Lower lobe of right lung (tissue), 2 donors: ENCODE data around the gene DAAM2. TPM values are rescaled to one million over a fixed set of nuclear protein-coding genes. Genes with fewer than 3 reads are reported as not detected.

ENCODE experiments used
- ATAC-seq, 2 donors: fragments of 200-7000 bp; cut with Tn5 transposase; one replicate each; pipeline ENCODE4 v1.9.1; 2020 to 2022; ENCODE audit warnings: mild to moderate bottlenecking in 2 of 2, moderate library complexity in 2 of 2
- DNase-seq: peaks from one replicate; pipeline ENCODE4 v3.0.0-alpha.2; 2020
- H3K27ac ChIP-seq: fragments of 200-600 bp; one replicate; pipeline ENCODE4 v1.8.0; 2022
- H3K27me3 ChIP-seq: fragments of 200-600 bp; one replicate; pipeline ENCODE4 v1.8.0; 2022; ENCODE audit warnings: low read depth
- H3K36me3 ChIP-seq: fragments of 200-600 bp; one replicate; pipeline ENCODE4 v1.8.0; 2022; ENCODE audit warnings: mild to moderate bottlenecking
- H3K4me1 ChIP-seq: fragments of 200-600 bp; one replicate; pipeline ENCODE4 v1.8.0; 2022
- H3K4me3 ChIP-seq: fragments of 200-600 bp; one replicate; pipeline ENCODE4 v1.8.0; 2022; ENCODE audit warnings: mild to moderate bottlenecking
- H3K9me3 ChIP-seq: fragments of 200-600 bp; one replicate; pipeline ENCODE4 v1.8.0; 2022
- intact Hi-C: fragments of 100-400 bp; cut with DNase I; formaldehyde crosslinking; loops from one replicate; pipeline ENCODE4 v1.11.0; 2022
- total RNA-seq: library from RNA; stranded (reverse); fragmentation: NEBNext Ultra II Directional; extraction: Animal tissue kit (Norgen Biotek cat#: 25700); gene quantifications from one replicate; pipeline ENCODE4 v1.2.1, GENCODE V29; 2021
- TF ChIP-seq, protein P1 (sequence below): fragments of 200-600 bp; IDR thresholded peaks from one replicate; pipeline ENCODE4 v1.8.0; 2022; ENCODE audit warnings: antibody characterized with exemption, mild to moderate bottlenecking
- donor health status: DM: no; HTN: yes; CAD: no; lungs with severe emphysema.

Gene DAAM2
- total RNA-seq, 1 donor from 2014 or later: 29.0 TPM

- H3K4me1 ChIP-seq: no peaks in the 10 kb centered on the region
- H3K27ac ChIP-seq: no peak overlapping the region
- ATAC-seq (no peak), DNase-seq (no peak)
- H3K27me3 ChIP-seq: no peaks in the 10 kb centered on the region
- no peak overlapping the region for H3K4me3 ChIP-seq
- intact Hi-C loops: no loop called here
- TF ChIP-seq, protein P1, sequence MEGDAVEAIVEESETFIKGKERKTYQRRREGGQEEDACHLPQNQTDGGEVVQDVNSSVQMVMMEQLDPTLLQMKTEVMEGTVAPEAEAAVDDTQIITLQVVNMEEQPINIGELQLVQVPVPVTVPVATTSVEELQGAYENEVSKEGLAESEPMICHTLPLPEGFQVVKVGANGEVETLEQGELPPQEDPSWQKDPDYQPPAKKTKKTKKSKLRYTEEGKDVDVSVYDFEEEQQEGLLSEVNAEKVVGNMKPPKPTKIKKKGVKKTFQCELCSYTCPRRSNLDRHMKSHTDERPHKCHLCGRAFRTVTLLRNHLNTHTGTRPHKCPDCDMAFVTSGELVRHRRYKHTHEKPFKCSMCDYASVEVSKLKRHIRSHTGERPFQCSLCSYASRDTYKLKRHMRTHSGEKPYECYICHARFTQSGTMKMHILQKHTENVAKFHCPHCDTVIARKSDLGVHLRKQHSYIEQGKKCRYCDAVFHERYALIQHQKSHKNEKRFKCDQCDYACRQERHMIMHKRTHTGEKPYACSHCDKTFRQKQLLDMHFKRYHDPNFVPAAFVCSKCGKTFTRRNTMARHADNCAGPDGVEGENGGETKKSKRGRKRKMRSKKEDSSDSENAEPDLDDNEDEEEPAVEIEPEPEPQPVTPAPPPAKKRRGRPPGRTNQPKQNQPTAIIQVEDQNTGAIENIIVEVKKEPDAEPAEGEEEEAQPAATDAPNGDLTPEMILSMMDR: no peak
- H3K36me3 ChIP-seq: peaks cover 49% of the 10 kb centered on the region
- no peaks in the 10 kb centered on the region for H3K9me3 ChIP-seq
These were observed 109.5 kb downstream of the DAAM2 start for GRCh38 chr6:39901670-39902069.

DNA sequence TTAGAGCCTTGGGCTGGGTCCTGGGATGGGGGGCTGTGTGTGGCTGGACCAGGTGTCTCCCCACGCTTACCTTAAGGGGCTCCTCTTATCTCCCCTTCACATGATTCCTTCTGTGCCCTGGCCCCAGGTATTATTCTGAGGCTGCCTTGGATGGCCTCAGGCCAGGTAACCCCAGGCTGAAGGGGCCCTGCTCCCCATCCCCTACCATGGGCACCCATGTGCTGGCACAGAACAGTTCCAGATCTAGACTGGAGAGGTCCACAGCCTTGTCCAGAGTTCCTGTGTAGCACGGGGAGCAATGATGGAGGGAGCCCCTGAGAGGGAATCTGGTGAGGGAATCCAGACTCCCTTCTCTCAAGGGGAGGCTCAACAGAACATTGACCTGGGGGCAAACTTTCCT lies 110.0 kb downstream of the DAAM2 start:
- intact Hi-C loops: no loop called here
- DNase-seq (no peak), ATAC-seq (no peak)
- TF ChIP-seq, protein P1: no peak
- Histone ChIP-seq H3K36me3 (peaks cover 49% of the 10 kb centered on the region), H3K27ac (no peak overlapping the region), H3K4me1 (no peaks in the 10 kb centered on the region), H3K9me3 (no peaks in the 10 kb centered on the region), H3K27me3 (no peaks in the 10 kb centered on the region), H3K4me3 (no peak overlapping the region)

DNA sequence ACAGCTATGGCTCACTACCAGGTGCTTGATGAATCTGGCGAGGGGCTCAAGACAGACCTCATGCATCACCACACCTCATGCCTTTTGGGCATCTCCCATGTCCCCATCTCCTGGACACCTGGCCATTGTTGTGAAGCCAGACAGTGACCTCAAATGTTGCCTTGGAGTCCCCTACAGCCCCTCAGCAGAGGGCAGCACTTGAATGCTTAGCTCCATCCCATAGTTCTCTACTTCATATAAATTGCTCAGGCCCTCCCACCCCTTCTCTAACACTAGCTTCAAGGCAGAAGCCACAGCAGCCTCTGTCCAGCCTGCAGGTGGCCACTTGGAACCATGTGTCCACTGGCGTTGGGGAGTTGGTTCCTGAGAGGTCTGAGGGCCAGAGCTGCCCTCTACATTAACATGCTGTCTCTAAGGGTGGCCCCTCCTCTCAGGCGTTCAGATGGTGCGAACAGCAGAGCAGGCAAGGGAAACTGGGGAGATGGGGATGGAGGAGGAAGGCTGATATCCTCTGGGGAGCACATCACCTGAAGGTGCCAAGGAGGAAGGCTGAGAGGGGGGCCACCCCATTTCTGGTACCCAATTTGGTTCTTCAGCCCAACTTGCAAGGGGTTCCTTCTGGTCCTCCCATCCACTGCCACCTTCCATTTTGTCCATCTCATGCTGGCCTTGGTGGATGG lies 110.8 kb downstream of the DAAM2 start:
- intact Hi-C loops: no loop called here
- TF ChIP-seq, protein P1: no peak
- H3K4me1 ChIP-seq: no peaks in the 10 kb centered on the region
- H3K4me3 ChIP-seq: no peak overlapping the region
- DNase-seq: no peak
- H3K9me3 ChIP-seq: no peaks in the 10 kb centered on the region
- ATAC-seq: no peak
- H3K36me3 ChIP-seq: peaks cover 52% of the 10 kb centered on the region
- no peak overlapping the region for H3K27ac ChIP-seq
- H3K27me3 ChIP-seq: no peaks in the 10 kb centered on the region

DNA sequence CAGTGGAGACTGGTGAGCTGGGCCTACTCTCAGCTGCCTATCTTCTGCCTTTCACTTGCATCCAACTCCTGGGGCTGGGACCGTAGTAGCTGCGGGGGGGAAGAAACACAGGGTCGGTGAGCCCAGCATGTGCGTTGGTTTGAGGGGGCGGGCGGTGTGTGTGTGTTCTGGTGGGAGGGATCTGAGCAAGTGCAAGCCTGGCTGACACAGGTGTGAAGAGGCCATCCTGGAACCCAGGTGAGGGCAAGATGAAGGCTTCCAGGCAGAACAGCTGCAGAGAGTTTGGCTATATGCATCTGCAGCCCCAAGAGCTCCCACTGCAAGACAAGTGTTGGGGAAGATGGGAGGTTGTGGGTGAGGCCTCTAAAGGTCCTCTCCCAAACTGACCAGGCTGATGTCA lies 111.5 kb downstream of the DAAM2 start:
- peaks cover 59% of the 10 kb centered on the region for H3K36me3 ChIP-seq
- ATAC-seq (no peak), DNase-seq (no peak)
- H3K27ac ChIP-seq: no peak overlapping the region
- no peaks in the 10 kb centered on the region for H3K4me1 ChIP-seq
- no peak overlapping the region for H3K4me3 ChIP-seq
- H3K27me3 ChIP-seq: no peaks in the 10 kb centered on the region
- H3K9me3 ChIP-seq: no peaks in the 10 kb centered on the region
- TF ChIP-seq, protein P1: no peak
- intact Hi-C loops: no loop called here

DNA sequence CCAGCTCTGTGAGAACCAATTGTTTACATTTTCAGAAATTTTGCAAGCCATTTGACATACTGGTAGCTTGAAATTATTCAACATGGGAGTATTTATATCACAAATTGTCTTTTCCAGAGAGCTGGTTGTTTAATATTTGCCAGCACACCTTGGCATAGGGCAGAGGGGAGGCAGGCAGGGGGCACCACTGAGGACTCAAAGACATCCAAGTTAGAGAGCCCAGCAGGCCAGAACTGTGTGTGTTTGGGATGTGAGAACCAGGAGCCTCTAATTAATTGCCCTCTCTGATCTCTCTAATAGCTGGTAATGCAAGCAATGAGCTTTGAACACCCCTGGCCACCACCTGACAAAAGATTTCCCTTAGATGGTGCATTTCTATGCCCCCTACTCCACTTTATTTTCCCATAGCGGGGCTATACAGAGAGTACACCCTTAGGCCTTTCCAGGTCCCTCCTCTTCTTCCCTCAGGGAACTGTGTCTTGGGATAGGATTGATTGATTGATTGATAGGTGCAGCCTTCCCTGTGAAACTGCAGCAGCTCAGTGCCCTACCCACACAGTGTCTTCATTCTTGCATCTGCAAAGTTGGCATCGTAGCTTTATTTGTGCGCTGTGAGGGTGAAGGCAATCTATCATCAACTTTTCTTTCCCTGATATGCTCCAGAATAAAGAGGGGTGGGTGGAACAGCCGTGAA lies 112.9 kb downstream of the DAAM2 start:
- intact Hi-C loops: no loop called here
- Histone ChIP-seq H3K27me3 (no peaks in the 10 kb centered on the region), H3K9me3 (no peaks in the 10 kb centered on the region), H3K36me3 (peaks cover 60% of the 10 kb centered on the region), H3K4me3 (no peak overlapping the region), H3K27ac (no peak overlapping the region), H3K4me1 (no peaks in the 10 kb centered on the region)
- TF ChIP-seq, protein P1: no peak
- ATAC-seq (no peak), DNase-seq (no peak)
